Ovary (tissue), 3 donors: ENCODE measurements around the gene GPR162.

Experiments
- CTCF ChIP-seq, 3 donors: fragments of 450-650 bp in 2 of 3; fragments of 200-600 bp in 1 of 3; IDR thresholded peaks; one replicate each; pipeline versions ENCODE4 v1.5.1 to v1.8.0; 2016 to 2022; ENCODE audit warnings: antibody characterized with exemption in 3 of 3, mild to moderate bottlenecking in 1 of 3
- EP300 ChIP-seq: sonication (generic); formaldehyde crosslinking; IDR thresholded peaks from one replicate; pipeline ENCODE4 v1.6.1; 2017; ENCODE audit warnings: antibody characterized with exemption
- donor health status: DM: no; HTN: no; CAD: no.

GRCh38 chr12:6860942-6861341 is 39.3 kb downstream of the GPR162 start:
- TF ChIP-seq EP300 (no peak), CTCF (IDR thresholded peaks at IDR 0.05) (no peak)
